ENCODE results near the gene CAMKK2. TPM values are rescaled to one million over a fixed set of nuclear protein-coding genes. Genes with fewer than 3 reads are reported as not detected.
A peak's percentile ranks its signal among the peaks of the same experiment; 100 is the strongest.

CAMKK2 gene
- total and polyA plus RNA-seq, 2 of the 4 experiments (the other 2 are of a cell fraction): 15.2 to 24.7 TPM

GRCh38 chr12:121209624-121210572 lies 86.6 kb downstream of the CAMKK2 start, which contains the start of gene P2RX4 (continued):
- TF ChIP-seq CTCF (conservative IDR thresholded peaks at IDR 0.05; ENCODE audit: low read depth, low read length) (0 out of 2 replicates have a peak, but pooled peaks have one; percentile 31), SMC3 (IDR thresholded peaks at IDR 0.05; ENCODE audit: low read depth, low read length) (no peak; the same call in 1 of the 2 replicates), CEBPB (IDR thresholded peaks at IDR 0.05; ENCODE audit: low read depth, low read length) (peak; percentile 90)
